Neural cell (in vitro differentiated cells): Measurements from ENCODE around the gene ITPK1. TPM values are rescaled to one million over a fixed set of nuclear protein-coding genes. Genes with fewer than 3 reads are reported as not detected.

ENCODE experiments used
- H2AFZ ChIP-seq: fragments of 200-600, 300-800 bp; sonication (generic), shearing (Covaris generic); 2 replicates; pipeline ENCODE4 v1.6.0; 2014; ENCODE audit warnings: low read depth, mild to moderate bottlenecking, antibody characterized with exemption, low read length, moderate library complexity
- H3F3A ChIP-seq: fragments of 200-600 bp; shearing (Covaris generic); 2 replicates; pipeline ENCODE4 v1.6.1; 2016; ENCODE audit warnings: mild to moderate bottlenecking, moderate library complexity, mixed read lengths, antibody characterized with exemption, low read length; ENCODE audit not compliant: insufficient read depth, poor library complexity, severe bottlenecking
- H3K27ac ChIP-seq: fragments of 200-600, 300-800 bp; sonication (generic), shearing (Covaris generic); 2 replicates; pipeline ENCODE4 v1.5.1; 2014; ENCODE audit warnings: mild to moderate bottlenecking, low read length, moderate library complexity
- H3K27me3 ChIP-seq: fragments of 300-800, 200-600 bp; sonication (generic), shearing (Covaris generic); 2 replicates; pipeline ENCODE4 v1.6.0; 2014; ENCODE audit warnings: mild to moderate bottlenecking, low read depth, low read length, moderate library complexity; ENCODE audit not compliant: insufficient read depth
- H3K36me3 ChIP-seq: fragments of 300-800, 200-600 bp; sonication (generic), shearing (Covaris generic); 2 replicates; pipeline ENCODE4 v1.5.1; 2014; ENCODE audit warnings: mild to moderate bottlenecking, antibody characterized with exemption, low read length, moderate library complexity; ENCODE audit not compliant: insufficient read depth
- H3K4me2 ChIP-seq: fragments of 300-800, 200-600 bp; sonication (generic), shearing (Covaris generic); 2 replicates; pipeline ENCODE4 v1.6.0; 2014; ENCODE audit warnings: mild to moderate bottlenecking, low read length
- H3K4me3 ChIP-seq: fragments of 300-800, 200-600 bp; sonication (generic), shearing (Covaris generic); 2 replicates; pipeline ENCODE4 v1.5.1; 2014; ENCODE audit warnings: mild to moderate bottlenecking, low read length, moderate library complexity
- H3K79me2 ChIP-seq: fragments of 200-600 bp; shearing (Covaris generic); replicated peaks from 2 replicates; pipeline ENCODE4 v1.6.0; 2014; ENCODE audit warnings: mild to moderate bottlenecking, low read length, moderate library complexity; ENCODE audit not compliant: insufficient read depth
- H3K9ac ChIP-seq: fragments of 300-800, 200-600 bp; sonication (generic), shearing (Covaris generic); 2 replicates; pipeline ENCODE4 v1.6.1; 2016; ENCODE audit warnings: mild to moderate bottlenecking, low read length, mixed read lengths
- H3K9me2 ChIP-seq: fragments of 200-600 bp; shearing (Covaris generic); 2 replicates; pipeline ENCODE4 v1.6.1; 2016; ENCODE audit warnings: mild to moderate bottlenecking, low read length, mixed read lengths; ENCODE audit not compliant: insufficient read depth
- H3K9me3 ChIP-seq: fragments of 200-600, 300-800 bp; sonication (generic), shearing (Covaris generic); 2 replicates; pipeline ENCODE4 v1.6.1; 2016; ENCODE audit warnings: mild to moderate bottlenecking, mixed run types, low read length, moderate library complexity, mixed read lengths
- H4K20me1 ChIP-seq: fragments of 200-600 bp; shearing (Covaris generic); 2 replicates; pipeline ENCODE4 v1.6.1; 2016; ENCODE audit warnings: mild to moderate bottlenecking, mixed run types; ENCODE audit not compliant: insufficient read depth
- EP300 ChIP-seq: fragments of 450-650 bp; conservative IDR thresholded peaks from 2 replicates; pipeline ENCODE4 v1.6.1; 2014; ENCODE audit warnings: antibody characterized with exemption, mild to moderate bottlenecking, moderate library complexity; ENCODE audit not compliant: poor library complexity, severe bottlenecking
- EZH2 ChIP-seq: fragments of 200-600, 300-800 bp; shearing (Covaris generic), sonication (generic); IDR thresholded peaks from 2 replicates; pipeline ENCODE4 v1.6.1; 2014; ENCODE audit warnings: antibody characterized with exemption, low read length, borderline replicate concordance, mild to moderate bottlenecking; ENCODE audit not compliant: insufficient read depth, poor library complexity, severe bottlenecking
- MXI1 ChIP-seq: fragments of 450-650 bp; conservative IDR thresholded peaks from 2 replicates; pipeline ENCODE4 v1.6.1; 2014; ENCODE audit warnings: antibody characterized with exemption, mild to moderate bottlenecking; ENCODE audit not compliant: poor library complexity, severe bottlenecking
- POLR2AphosphoS5 ChIP-seq: IDR thresholded peaks from 2 replicates; pipeline ENCODE4 v1.6.1; 2012
- RAD21 ChIP-seq: fragments of 450-650 bp; conservative IDR thresholded peaks from 2 replicates; pipeline ENCODE4 v1.6.1; 2014; ENCODE audit warnings: antibody characterized with exemption, mild to moderate bottlenecking, moderate library complexity
- SMC3 ChIP-seq: fragments of 450-650 bp; conservative IDR thresholded peaks from 2 replicates; pipeline ENCODE4 v1.6.1; 2014; ENCODE audit warnings: antibody characterized with exemption, mild to moderate bottlenecking, moderate library complexity; ENCODE audit not compliant: poor library complexity
- TAF1 ChIP-seq: IDR thresholded peaks from 2 replicates; pipeline ENCODE4 v1.6.1; 2012; ENCODE audit warnings: low read depth
- polyA plus RNA-seq: library from polyadenylated mRNA; depleted of rRNA; stranded (reverse); fragments of >200 nt; gene quantifications from 2 replicates; pipeline ENCODE4 v1.2.3, GENCODE V29; 2014
- TF ChIP-seq, protein P1 (sequence below): fragments of 450-650 bp; IDR thresholded peaks from 2 replicates; pipeline ENCODE4 v1.5.1; 2014; ENCODE audit warnings: antibody characterized with exemption, mild to moderate bottlenecking, moderate library complexity; ENCODE audit not compliant: poor library complexity, severe bottlenecking
- TF ChIP-seq, protein P2 (sequence below): IDR thresholded peaks from 2 replicates; pipeline ENCODE4 v1.6.1; 2012; ENCODE audit warnings: borderline replicate concordance

Gene ITPK1
- polyA plus RNA-seq, 1 donor from 2014 or later = 65.0 TPM

DNA sequence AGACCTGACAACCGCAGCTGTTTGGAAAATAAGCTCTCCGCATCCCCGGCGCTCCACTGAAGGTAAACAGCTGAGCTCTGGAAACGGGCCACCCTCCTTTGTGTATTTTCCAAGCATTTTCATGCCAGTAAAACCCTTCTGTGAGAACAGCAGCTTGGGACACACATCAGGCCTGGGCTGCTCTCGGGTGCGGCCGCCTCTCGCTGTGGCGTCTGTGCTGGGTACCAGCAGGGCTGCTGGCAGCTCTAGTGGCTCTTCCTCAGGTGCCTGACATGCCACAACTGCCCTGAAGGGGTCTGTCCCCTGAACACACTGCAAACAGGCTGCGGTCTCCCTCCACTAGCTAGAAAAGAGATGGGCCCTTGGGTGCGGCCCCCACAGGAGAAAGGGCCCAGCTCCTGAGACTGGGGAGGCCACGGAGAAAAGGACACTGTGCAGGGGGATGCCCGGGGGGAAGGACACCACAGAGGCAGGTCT, 96.3 kb downstream of the ITPK1 start:
- no peaks in the 10 kb centered on the region for H3K36me3 ChIP-seq
- no peak overlapping the region for H3K4me3 ChIP-seq
- H3K9me2 ChIP-seq = no peaks in the 10 kb centered on the region
- H2AFZ ChIP-seq = no peak overlapping the region
- H4K20me1 ChIP-seq = no peaks in the 10 kb centered on the region
- TF ChIP-seq SMC3 (no peak), POLR2AphosphoS5 (no peak), EZH2 (no peak), RAD21 (no peak), MXI1 (no peak), TAF1 (no peak), EP300 (no peak)
- TF ChIP-seq, protein P1, sequence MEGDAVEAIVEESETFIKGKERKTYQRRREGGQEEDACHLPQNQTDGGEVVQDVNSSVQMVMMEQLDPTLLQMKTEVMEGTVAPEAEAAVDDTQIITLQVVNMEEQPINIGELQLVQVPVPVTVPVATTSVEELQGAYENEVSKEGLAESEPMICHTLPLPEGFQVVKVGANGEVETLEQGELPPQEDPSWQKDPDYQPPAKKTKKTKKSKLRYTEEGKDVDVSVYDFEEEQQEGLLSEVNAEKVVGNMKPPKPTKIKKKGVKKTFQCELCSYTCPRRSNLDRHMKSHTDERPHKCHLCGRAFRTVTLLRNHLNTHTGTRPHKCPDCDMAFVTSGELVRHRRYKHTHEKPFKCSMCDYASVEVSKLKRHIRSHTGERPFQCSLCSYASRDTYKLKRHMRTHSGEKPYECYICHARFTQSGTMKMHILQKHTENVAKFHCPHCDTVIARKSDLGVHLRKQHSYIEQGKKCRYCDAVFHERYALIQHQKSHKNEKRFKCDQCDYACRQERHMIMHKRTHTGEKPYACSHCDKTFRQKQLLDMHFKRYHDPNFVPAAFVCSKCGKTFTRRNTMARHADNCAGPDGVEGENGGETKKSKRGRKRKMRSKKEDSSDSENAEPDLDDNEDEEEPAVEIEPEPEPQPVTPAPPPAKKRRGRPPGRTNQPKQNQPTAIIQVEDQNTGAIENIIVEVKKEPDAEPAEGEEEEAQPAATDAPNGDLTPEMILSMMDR = no peak
- TF ChIP-seq, protein P2, sequence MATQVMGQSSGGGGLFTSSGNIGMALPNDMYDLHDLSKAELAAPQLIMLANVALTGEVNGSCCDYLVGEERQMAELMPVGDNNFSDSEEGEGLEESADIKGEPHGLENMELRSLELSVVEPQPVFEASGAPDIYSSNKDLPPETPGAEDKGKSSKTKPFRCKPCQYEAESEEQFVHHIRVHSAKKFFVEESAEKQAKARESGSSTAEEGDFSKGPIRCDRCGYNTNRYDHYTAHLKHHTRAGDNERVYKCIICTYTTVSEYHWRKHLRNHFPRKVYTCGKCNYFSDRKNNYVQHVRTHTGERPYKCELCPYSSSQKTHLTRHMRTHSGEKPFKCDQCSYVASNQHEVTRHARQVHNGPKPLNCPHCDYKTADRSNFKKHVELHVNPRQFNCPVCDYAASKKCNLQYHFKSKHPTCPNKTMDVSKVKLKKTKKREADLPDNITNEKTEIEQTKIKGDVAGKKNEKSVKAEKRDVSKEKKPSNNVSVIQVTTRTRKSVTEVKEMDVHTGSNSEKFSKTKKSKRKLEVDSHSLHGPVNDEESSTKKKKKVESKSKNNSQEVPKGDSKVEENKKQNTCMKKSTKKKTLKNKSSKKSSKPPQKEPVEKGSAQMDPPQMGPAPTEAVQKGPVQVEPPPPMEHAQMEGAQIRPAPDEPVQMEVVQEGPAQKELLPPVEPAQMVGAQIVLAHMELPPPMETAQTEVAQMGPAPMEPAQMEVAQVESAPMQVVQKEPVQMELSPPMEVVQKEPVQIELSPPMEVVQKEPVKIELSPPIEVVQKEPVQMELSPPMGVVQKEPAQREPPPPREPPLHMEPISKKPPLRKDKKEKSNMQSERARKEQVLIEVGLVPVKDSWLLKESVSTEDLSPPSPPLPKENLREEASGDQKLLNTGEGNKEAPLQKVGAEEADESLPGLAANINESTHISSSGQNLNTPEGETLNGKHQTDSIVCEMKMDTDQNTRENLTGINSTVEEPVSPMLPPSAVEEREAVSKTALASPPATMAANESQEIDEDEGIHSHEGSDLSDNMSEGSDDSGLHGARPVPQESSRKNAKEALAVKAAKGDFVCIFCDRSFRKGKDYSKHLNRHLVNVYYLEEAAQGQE = no peak
- no peaks in the 10 kb centered on the region for H3K27me3 ChIP-seq
- no peaks in the 10 kb centered on the region for H3K9me3 ChIP-seq
- H3K9ac ChIP-seq = no peak overlapping the region
- no peak overlapping the region for H3K4me2 ChIP-seq
- no peaks in the 10 kb centered on the region for H3K79me2 ChIP-seq
- no peak overlapping the region for H3K27ac ChIP-seq
- no peaks in the 10 kb centered on the region for H3F3A ChIP-seq

DNA sequence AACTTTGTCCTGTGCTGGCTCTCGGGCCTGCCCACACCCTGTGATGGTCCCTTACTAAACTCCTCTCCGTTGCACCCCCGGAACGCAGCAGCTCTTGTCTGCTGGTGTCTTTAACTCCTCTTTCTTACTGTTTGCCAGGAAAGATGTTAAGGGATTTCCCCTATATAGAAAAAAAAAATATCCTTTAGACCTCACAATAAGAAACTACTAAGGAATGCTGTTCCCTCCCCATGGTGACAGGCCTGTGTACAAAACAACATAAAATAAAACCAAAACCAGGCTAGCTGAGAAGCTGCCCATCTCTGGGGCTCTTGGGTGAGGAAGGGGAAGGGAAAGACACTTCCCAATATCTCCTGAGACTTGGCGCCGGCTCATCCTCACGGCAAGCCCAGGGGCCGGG, 97.4 kb downstream of the ITPK1 start:
- Histone ChIP-seq H3K4me3 (no peak overlapping the region), H4K20me1 (no peaks in the 10 kb centered on the region), H3K4me2 (no peak overlapping the region), H3K36me3 (no peaks in the 10 kb centered on the region), H3K9me3 (no peaks in the 10 kb centered on the region), H3K27ac (no peak overlapping the region), H3K27me3 (no peaks in the 10 kb centered on the region), H3F3A (no peaks in the 10 kb centered on the region), H3K9ac (no peak overlapping the region), H3K9me2 (no peaks in the 10 kb centered on the region), H3K79me2 (no peaks in the 10 kb centered on the region), H2AFZ (no peak overlapping the region)
- TF ChIP-seq, protein P2 = no peak
- TF ChIP-seq RAD21 (no peak), POLR2AphosphoS5 (no peak), TAF1 (no peak), MXI1 (no peak), SMC3 (no peak), EP300 (no peak), EZH2 (no peak)
- TF ChIP-seq, protein P1 = no peak
